Measurements from ENCODE around the gene CCDC40. TPM values are rescaled to one million over a fixed set of nuclear protein-coding genes. Genes with fewer than 3 reads are reported as not detected.

Gene CCDC40
- total and polyA plus RNA-seq, 2 of the 13 experiments (the other 11 are each of a cell fraction or from before 2014, with no cell fraction given), result 4.1 to 5.5 TPM

GRCh38 chr17:80112471-80113032, 76.1 kb downstream of the CCDC40 start (continued):
- TF ChIP-seq REST (IDR thresholded peaks at IDR 0.05; ENCODE audit: borderline replicate concordance in 1 of 2, low read depth in 1 of 2, low read length in 2 of 2), result no peak
- no peak for TF ChIP-seq MATR3 (CRISPR knock-in tag; IDR thresholded peaks at IDR 0.05)
- no peak for TF ChIP-seq EEA1 (CRISPR knock-in tag; IDR thresholded peaks at IDR 0.05; ENCODE audit: borderline replicate concordance)
- no peak for TF ChIP-seq SRSF9 (IDR thresholded peaks at IDR 0.05; ENCODE audit: borderline replicate concordance, insufficient read depth, low read depth, low read length, poor library complexity, severe bottlenecking)

GRCh38 chr17:80113033-80113484, 76.6 kb downstream of the CCDC40 start:
- ATAC-seq (no peak), DNase-seq (ENCODE audit: low spot score) (no peak), FAIRE-seq (no peak)
- no TSS peak for BruUV-seq (replicated peaks)
- H3K27me3 ChIP-seq (ENCODE audit: control insufficient read depth in 1 of 2, insufficient read depth in 2 of 2, low read length in 2 of 2), result no peaks in the 10 kb centered on the region
- ChIA-PET POLR2A (no interaction called here), CTCF (ENCODE audit: low intra/inter-chr PET ratio, low total read pairs) (no interaction called here)
- H3K79me2 ChIP-seq (ENCODE audit: insufficient read depth, low read length), result no peaks in the 10 kb centered on the region
- H3K9me3 ChIP-seq (ENCODE audit: low read length), result no peaks in the 10 kb centered on the region
- no peak overlapping the region for H3K4me3 ChIP-seq (replicated peaks in 1 of 3; ENCODE audit: insufficient read depth in 1 of 3, low read depth in 2 of 3, low read length in 3 of 3)
- no peaks in the 10 kb centered on the region; a peak in 1 of 5 replicates for H3K36me3 ChIP-seq (replicated peaks in 1 of 2; ENCODE audit: control insufficient read depth in 1 of 2, insufficient read depth in 2 of 2, low read length in 2 of 2)
- H4K20me1 ChIP-seq (ENCODE audit: insufficient read depth, low read length), result no peaks in the 10 kb centered on the region
- H3K9ac ChIP-seq (ENCODE audit: insufficient read depth, low read depth, low read length), result no peak overlapping the region
- intact Hi-C loops (cut with micrococcal nuclease; ENCODE audit: unreplicated experiment) (no loop called here), in situ Hi-C loops (cut with HindIII; ENCODE audit: extremely low pct_ligation_motif_present, low pct_unique_long_range_greater_than_20kb) (no loop called here)
- no peaks in the 10 kb centered on the region for H3K4me1 ChIP-seq (ENCODE audit: insufficient read depth, low read length)
- no peak overlapping the region for H3K27ac ChIP-seq (ENCODE audit: extremely low read length, insufficient read depth, low read length)
- TF ChIP-seq ZNF563 (CRISPR knock-in tag; IDR thresholded peaks at IDR 0.05), result no peak
- no peak for TF ChIP-seq MED1 (CRISPR knock-in tag; IDR thresholded peaks at IDR 0.05)
- no peak for TF ChIP-seq ZNF484 (CRISPR knock-in tag; IDR thresholded peaks at IDR 0.05; ENCODE audit: borderline replicate concordance, low read depth)
- TF ChIP-seq ZNF768 (CRISPR knock-in tag; IDR thresholded peaks at IDR 0.05), result no peak
- no peak for TF ChIP-seq GTF3A (CRISPR knock-in tag; conservative IDR thresholded peaks at IDR 0.05)
- TF ChIP-seq ZSCAN20 (CRISPR knock-in tag; IDR thresholded peaks at IDR 0.05; ENCODE audit: borderline replicate concordance), result no peak
- no peak for TF ChIP-seq ZBTB34 (CRISPR knock-in tag; IDR thresholded peaks at IDR 0.05)
- TF ChIP-seq RAD51 (IDR thresholded peaks at IDR 0.05; ENCODE audit: borderline replicate concordance), result no peak
- no peak for TF ChIP-seq ZNF674 (CRISPR knock-in tag; IDR thresholded peaks at IDR 0.05; ENCODE audit: low read depth)
- WGBS (ENCODE audit: low lambda C conversion rate), result 92% methylated on average over 18 of the region's 20 CpGs
- H3K4me2 ChIP-seq (ENCODE audit: low read depth, low read length), result no peak overlapping the region
- no peak overlapping the region for H2AFZ ChIP-seq (ENCODE audit: low read length)
